Astrocyte (in vitro differentiated cells and primary cell): ENCODE measurements around the gene COL28A1.

Experiments
- CTCF ChIP-seq: IDR thresholded peaks from 2 replicates; pipeline ENCODE4 v1.5.1; 2011; ENCODE audit warnings: low read depth, mild to moderate bottlenecking, inconsistent platforms, low read length, moderate library complexity; ENCODE audit not compliant: insufficient read depth
- EZH2 ChIP-seq: IDR thresholded peaks from 2 replicates; pipeline ENCODE4 v1.6.1; 2012; ENCODE audit warnings: mild to moderate bottlenecking, low read length, inconsistent platforms; ENCODE audit not compliant: insufficient read depth

GRCh38 chr7:7318601-7319000 lies 217.1 kb downstream of the COL28A1 start:
- no peak for TF ChIP-seq CTCF
- no peak for TF ChIP-seq EZH2
